Transverse colon (tissue), 4 donors: ENCODE results near the gene DNAH8.

ENCODE experiments used
- EP300 ChIP-seq: sonication (generic); formaldehyde crosslinking; IDR thresholded peaks from one replicate; pipeline ENCODE4 v1.6.1; 2017; ENCODE audit warnings: antibody characterized with exemption, low read depth
- POLR2A ChIP-seq: fragments of 450-650 bp; IDR thresholded peaks from one replicate; pipeline ENCODE4 v1.6.1; 2016; ENCODE audit warnings: antibody characterized with exemption, mild to moderate bottlenecking, moderate library complexity
- POLR2AphosphoS5 ChIP-seq, 3 donors: sonication (generic); formaldehyde crosslinking; IDR thresholded peaks; one replicate each; pipeline ENCODE4 v1.6.1; 2016; ENCODE audit warnings: antibody characterized with exemption in 3 of 3
- TF ChIP-seq, protein P1 (sequence below), 5 experiments: fragments of 200-600 bp in 3 of 5; fragments of 450-650 bp in 2 of 5; sonication (generic) in 3 of 5; IDR thresholded peaks; 1 replicate in 2 of 5; 2 replicates in 3 of 5; pipeline ENCODE4 v1.5.1; 2016 to 2017; ENCODE audit warnings: antibody characterized with exemption in 5 of 5, inconsistent platforms in 3 of 5, mild to moderate bottlenecking in 2 of 5, moderate library complexity in 1 of 5

DNA sequence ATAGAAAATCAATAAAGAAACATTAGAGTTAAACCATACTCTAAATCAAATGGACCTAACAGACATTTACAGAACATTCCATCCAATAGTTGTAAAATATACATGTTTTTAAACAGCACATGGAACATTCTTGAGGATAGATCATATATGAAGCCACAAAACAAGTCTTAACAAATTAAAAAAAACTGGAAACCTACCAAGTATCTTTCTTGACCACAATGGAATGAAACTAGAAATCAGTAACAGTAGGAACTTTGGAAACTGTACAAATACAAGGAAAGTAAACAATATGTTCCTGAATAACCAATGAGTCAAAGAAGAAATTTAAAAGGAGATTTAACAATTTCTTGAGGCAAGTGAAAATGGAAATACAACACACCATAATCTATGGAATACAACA is 242.3 kb downstream of the DNAH8 start:
- TF ChIP-seq POLR2A = no peak
- TF ChIP-seq, protein P1, sequence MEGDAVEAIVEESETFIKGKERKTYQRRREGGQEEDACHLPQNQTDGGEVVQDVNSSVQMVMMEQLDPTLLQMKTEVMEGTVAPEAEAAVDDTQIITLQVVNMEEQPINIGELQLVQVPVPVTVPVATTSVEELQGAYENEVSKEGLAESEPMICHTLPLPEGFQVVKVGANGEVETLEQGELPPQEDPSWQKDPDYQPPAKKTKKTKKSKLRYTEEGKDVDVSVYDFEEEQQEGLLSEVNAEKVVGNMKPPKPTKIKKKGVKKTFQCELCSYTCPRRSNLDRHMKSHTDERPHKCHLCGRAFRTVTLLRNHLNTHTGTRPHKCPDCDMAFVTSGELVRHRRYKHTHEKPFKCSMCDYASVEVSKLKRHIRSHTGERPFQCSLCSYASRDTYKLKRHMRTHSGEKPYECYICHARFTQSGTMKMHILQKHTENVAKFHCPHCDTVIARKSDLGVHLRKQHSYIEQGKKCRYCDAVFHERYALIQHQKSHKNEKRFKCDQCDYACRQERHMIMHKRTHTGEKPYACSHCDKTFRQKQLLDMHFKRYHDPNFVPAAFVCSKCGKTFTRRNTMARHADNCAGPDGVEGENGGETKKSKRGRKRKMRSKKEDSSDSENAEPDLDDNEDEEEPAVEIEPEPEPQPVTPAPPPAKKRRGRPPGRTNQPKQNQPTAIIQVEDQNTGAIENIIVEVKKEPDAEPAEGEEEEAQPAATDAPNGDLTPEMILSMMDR (IDR thresholded peaks at IDR 0.05) = no peak
- no peak for TF ChIP-seq EP300
- no peak for TF ChIP-seq POLR2AphosphoS5 (IDR thresholded peaks at IDR 0.05)
